ENCODE results near the gene ZNF683.
"Not testable (repeated sequence)": the region's sequence is repeated elsewhere in the genome, so short reads cannot be mapped to it uniquely, and the experiment has no call there.

The ZNF683 gene

GRCh38 chr1:26336477-26337205, 35.9 kb downstream of the ZNF683 start:
- DNase-seq (ENCODE audit: low read depth) = no peak

- DNase-seq (ENCODE audit: low read depth) = no peak
Measured at GRCh38 chr1:26335774-26336476, 36.6 kb downstream of the ZNF683 start.

GRCh38 chr1:26333312-26333711, 39.2 kb downstream of the ZNF683 start:
- not testable (repeated sequence) for DNase-seq (ENCODE audit: low read depth)

GRCh38 chr1:26330276-26330675, 42.3 kb downstream of the ZNF683 start:
- DNase-seq (ENCODE audit: low read depth) = no peak

- not testable (repeated sequence) for DNase-seq (ENCODE audit: low read depth)
Measured at GRCh38 chr1:26329380-26329779, 43.2 kb downstream of the ZNF683 start.

GRCh38 chr1:26328597-26328996, 44.0 kb downstream of the ZNF683 start:
- DNase-seq (ENCODE audit: low read depth) = no peak

GRCh38 chr1:26327956-26328362, 44.6 kb downstream of the ZNF683 start:
- DNase-seq (ENCODE audit: low read depth) = no peak

- no peak for DNase-seq (ENCODE audit: low read depth)
Measured at GRCh38 chr1:26324550-26324949, 48.0 kb downstream of the ZNF683 start.

- no peak for DNase-seq (ENCODE audit: low read depth)
Measured at GRCh38 chr1:26323382-26323781, 49.2 kb downstream of the ZNF683 start.

GRCh38 chr1:26322042-26322331, 50.6 kb downstream of the ZNF683 start:
- DNase-seq (ENCODE audit: low read depth) = no peak

- peak; percentile 71 for DNase-seq (ENCODE audit: low read depth)
Measured at GRCh38 chr1:26321315-26322041, 51.1 kb downstream of the ZNF683 start.

- no peak for DNase-seq (ENCODE audit: low read depth)
Measured at GRCh38 chr1:26320896-26321295, 51.7 kb downstream of the ZNF683 start.

GRCh38 chr1:26318338-26319064, 54.0 kb downstream of the ZNF683 start:
- DNase-seq (ENCODE audit: low read depth) = no peak

- no peak for DNase-seq (ENCODE audit: low read depth)
Measured at GRCh38 chr1:26317612-26318337, 54.8 kb downstream of the ZNF683 start, which contains the start of gene CD52. CD52 (plus strand) TSS chr1:26317958; CDS start chr1:26318018, 60 bp downstream.

GRCh38 chr1:26317146-26317545, 55.4 kb downstream of the ZNF683 start:
- no peak for DNase-seq (ENCODE audit: low read depth)

GRCh38 chr1:26315874-26316850, 56.4 kb downstream of the ZNF683 start:
- no peak for DNase-seq (ENCODE audit: low read depth)

- no peak for DNase-seq (ENCODE audit: low read depth)
Measured at GRCh38 chr1:26314501-26314900, 58.0 kb downstream of the ZNF683 start.
